GM21619 (cell line): ENCODE measurements around the gene CEBPB.
"Not testable (repeated sequence)": the region's sequence is repeated elsewhere in the genome, so short reads cannot be mapped to it uniquely, and the experiment has no call there.

Experiments
- ATAC-seq: cut with Tn5 transposase; IDR thresholded peaks from one replicate; pipeline ENCODE4 v1.9.1; 2021; ENCODE audit not compliant: unreplicated experiment

CEBPB gene

DNA sequence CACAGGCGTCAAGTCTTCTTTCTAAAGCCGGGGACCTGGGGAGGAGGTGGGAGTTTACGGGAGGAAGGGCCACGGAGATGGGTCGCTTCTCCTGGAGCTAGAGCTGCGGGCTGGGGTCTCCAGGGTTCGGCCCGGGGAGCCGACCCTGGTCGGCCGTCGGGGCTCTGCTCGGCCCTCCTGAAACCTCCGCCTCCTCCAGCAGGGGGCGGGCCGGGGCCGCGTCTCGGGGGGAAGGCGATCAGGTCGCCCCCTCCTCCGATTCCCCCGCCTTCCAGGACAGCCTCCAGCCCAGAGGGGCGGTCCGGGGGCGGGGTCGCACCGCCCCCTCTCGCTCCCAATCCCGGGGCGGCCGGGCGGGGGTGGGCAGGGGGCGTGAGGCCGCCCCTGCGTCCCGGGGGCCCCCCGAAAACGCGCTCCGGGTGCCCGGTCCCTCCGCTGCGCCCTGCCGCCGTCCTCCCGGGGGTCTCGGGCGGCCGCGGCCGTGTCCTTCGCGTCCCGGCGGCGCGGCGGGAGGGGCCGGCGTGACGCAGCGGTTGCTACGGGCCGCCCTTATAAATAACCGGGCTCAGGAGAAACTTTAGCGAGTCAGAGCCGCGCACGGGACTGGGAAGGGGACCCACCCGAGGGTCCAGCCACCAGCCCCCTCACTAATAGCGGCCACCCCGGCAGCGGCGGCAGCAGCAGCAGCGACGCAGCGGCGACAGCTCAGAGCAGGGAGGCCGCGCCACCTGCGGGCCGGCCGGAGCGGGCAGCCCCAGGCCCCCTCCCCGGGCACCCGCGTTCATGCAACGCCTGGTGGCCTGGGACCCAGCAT lies at the start of gene CEBPB:
TSS of gene CEBPB (plus strand) at position 580 of the 814 bp plus-strand sequence. CDS start at position 784, 204 bp downstream.
- ATAC-seq = peak; percentile 35

DNA sequence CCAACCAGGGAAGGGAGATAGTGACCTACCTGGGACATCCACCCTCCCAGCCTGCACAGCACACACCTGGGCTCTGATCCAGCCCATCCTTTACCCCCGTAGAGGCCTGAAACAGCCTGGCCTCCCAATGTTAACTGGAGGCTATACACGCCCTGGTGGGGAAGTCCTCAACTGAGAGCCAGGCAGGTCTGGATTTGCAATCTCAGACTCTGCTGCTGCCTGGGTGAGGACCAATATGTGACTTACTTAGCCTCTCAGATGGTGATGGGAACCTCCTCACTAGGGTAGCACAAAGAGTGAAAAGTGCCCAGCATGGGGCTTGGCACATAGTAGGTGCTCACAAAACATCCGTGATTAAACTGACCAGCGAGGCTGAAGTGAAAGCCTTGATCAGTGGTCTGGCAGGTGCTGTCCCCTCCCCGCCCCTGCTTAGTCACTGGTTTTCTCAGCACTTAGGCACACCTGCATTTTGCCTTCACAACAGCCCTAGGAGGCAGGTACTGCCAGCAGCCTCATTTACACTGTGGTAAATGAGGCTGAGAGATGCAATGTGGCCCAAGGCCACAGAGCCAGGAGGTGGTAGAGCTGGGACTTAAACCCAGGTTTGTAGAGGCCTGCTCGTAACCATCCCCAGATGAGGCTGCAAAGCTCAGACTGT lies 49.5 kb upstream of the CEBPB start:
- ATAC-seq = no peak

DNA sequence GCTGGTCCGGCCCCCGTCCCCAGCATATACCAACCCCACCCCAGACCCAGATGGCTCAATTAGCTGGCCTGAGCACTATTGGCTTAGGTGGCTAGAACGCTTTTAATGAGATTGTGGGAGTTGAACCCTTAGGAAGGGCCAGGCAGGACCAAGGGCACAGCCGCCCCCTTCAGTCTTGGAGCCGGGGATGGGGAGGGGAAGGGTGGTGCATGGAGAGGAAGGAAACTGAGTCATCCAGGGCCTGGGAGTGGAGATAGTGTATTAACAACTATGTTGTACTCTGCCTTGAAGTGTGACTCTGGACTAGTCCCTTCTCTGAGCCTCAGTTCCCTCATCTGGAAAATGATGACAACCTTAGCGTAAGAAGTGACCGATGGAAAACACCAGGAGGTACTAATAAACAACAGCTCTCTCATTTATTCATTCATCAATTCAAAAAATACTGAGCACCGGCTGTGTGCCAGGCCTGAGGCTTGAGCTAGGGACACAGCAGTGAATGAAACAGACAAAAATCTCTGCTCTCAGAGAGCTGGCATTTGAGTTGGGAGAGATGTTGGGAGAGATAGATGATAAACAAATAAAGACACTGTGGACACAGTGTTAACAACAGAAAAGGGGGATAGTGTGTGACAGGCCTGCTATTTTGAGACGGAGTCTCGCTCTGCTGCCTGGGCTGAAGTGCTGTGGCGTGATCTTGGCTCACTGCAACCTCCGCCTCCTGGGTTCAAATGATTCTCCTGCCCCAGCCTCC lies 48.6 kb upstream of the CEBPB start:
- ATAC-seq = no peak

DNA sequence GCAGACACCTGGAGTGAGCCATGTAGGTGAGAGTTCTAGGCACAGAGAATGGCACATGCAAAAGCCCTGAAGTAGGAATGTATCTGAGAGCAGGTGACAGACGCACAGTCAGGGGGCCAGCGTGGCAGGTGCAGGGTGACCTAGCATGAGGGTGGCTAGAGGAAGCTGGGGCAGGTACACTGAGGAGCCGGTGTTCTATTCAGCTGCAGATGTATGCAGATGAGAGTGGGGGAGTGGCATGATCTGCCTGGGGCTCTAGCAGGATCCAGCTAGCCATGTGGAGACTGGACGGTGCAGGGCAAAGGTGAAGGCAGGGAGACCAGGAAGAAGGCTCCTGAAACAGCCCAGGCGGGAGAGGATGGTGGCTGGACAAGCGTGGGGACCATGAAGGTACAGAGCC lies 47.8 kb upstream of the CEBPB start:
- ATAC-seq = no peak

DNA sequence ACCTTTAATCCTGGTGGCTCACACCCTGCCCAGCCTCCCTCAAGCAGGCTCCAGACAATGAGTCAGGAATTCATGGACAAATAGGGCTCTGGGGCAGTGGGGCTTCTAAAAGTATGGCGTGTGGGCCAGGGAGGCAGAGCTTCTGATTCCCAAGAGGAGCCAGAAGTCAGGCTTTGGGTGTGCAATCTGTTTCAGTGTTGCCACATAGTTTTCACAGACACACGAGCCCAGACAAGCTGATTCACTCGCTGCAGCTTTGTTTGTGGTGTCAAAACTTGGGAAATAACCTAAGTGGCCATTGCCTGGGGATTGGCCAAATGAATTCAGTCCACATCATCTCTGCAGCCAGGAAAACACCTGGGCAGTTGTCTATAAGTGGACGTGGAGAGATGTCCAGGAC lies 46.3 kb upstream of the CEBPB start:
- ATAC-seq = no peak

DNA sequence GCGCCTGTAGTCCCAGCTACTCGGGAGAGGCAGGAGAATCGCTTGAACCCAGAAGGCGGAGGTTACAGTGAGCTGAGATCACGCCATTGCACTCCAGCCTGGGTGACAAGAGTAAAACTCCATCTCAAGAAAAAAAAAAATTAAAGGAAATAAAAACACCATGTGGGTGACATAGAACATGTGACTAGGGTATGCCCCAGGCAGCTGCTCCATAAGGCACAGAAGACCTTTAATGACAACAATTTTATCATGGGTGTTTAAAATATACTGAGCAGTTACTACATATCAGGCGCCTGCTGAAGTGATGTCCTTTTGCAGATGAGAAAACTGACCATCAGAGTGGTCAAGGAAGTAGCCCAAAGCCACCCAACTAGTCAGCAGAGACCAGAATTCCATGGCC lies 45.1 kb upstream of the CEBPB start:
- no peak for ATAC-seq

DNA sequence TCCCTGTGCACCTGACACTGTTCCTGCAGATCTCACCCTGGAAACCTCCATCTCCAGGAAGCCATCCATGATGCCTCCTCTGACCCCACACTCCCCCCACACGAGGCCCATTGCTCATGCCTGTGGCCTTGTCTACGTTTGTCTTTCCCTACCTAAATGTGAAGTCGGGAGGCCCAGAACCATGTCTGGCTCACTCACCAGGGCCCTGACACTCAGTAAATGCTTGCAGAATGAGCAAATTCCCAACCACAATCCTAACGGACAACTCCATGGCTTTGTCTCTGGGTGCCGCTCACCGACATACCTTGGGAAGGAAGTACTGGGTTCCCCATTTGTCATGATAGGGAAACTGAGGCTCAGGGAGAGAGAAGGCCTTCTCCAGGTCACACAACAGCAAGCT lies 44.4 kb upstream of the CEBPB start:
- no peak for ATAC-seq

DNA sequence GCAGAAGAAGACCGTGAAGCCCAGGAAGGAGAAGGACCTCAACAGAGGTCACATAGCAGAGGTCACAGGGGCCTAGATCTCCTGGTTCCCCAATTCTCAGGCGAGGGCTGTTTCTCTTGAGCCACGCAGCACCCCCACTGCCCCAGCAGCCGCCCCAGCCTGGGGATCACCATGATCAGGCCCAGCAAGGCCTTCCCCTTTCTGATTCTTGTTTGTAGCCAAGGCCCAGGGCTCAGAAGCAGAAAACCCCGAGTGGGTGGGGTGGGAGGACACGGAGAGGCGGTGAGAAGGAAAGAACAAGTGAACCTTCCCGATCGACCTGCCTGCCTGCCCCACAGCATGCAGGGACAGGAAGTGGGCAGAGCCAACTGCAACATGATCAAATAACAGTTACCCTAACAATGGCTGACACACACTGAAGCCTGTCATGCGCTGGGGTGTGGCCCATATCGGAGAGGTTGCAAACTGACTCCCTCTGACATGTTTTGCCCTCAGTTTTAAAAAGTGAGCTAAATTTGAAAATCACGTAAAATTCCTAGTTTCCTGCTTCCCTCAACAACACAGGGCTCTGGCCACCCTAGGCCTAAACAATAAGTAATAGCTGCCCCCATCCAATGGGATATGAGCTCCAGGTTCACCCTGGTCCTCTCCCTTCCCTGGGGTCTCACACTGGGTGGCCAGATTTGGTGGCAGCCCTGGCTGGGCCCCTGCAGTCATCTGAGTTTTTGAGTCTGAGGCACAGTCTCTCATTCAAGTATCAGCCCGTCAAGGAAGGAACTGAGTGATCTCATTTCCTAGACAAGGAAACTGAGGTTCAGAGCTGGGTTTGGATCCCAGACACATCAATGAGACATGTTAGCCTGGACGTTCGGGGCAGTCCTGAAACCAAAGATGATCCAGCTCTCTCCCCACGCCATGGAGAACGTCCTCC lies 43.6 kb upstream of the CEBPB start:
- ATAC-seq = no peak

DNA sequence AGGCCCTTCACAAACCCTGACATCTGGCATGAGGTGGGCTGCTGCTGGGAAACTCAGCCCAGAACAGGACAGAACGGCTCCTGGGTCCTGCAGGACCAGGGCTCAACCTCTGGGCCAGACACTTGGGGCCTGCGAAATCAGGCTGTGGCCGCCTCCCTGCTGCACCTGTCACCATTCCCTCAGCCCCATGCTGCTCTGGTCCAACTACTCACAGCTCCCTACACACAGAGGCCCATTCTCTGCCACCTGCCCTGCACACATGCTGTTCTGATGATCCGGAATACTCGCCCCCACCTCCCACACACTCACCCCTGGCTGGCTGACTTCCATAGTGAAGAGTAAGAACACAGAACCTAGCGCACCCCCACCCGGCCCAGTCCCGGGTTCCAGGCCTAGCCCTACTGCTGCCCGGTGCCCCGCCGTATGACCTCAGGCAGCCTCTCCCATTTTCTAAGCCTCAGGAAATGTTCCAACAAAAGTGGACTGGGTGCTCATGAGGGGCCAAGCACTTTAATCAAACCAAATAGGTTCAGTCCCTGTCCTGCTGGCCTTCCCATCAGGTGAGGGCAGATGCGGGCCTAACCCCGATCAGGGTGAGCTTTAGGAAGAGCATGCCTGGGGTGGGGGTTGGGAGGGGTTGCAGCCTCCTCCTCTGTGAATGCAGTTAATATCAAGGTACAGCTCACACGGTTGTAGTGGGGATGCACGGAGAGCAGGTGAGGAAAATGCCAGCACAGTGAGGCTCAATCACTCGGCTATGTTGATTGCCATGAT lies 41.0 kb upstream of the CEBPB start:
- no peak for ATAC-seq

DNA sequence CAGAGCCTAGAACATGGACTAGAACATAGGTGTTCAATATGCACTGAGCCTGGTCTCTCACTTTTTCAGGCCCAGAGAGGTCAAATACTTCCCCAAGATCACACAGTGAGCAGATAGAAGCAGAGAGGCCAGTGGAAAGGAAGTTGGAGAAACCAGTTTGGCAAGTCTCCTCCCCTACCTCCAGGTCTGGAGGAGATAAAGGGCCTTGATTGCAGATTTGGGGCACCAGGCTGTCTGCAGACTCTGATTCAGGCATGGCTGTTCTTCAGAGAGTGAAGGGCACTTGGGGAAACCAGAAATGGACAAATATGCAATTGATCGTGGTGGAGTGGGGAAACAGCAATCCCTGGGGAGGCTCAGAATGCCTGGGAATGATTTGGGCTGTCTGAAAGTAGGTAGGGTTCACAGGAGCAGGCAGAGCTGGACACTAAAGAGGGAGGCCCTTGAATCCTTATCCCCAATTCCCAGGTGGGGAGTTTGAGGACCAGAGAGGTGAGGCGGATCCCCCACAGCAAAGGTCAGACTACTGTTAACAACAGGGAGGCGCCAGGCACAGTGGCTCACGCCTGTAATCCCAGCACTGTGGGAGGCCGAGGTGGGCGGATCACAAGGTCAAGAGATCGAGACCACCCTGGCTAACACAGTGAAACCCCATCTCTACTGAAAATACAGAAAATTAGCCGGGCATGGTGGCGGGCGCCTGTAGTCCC lies 39.4 kb upstream of the CEBPB start:
- no peak for ATAC-seq

DNA sequence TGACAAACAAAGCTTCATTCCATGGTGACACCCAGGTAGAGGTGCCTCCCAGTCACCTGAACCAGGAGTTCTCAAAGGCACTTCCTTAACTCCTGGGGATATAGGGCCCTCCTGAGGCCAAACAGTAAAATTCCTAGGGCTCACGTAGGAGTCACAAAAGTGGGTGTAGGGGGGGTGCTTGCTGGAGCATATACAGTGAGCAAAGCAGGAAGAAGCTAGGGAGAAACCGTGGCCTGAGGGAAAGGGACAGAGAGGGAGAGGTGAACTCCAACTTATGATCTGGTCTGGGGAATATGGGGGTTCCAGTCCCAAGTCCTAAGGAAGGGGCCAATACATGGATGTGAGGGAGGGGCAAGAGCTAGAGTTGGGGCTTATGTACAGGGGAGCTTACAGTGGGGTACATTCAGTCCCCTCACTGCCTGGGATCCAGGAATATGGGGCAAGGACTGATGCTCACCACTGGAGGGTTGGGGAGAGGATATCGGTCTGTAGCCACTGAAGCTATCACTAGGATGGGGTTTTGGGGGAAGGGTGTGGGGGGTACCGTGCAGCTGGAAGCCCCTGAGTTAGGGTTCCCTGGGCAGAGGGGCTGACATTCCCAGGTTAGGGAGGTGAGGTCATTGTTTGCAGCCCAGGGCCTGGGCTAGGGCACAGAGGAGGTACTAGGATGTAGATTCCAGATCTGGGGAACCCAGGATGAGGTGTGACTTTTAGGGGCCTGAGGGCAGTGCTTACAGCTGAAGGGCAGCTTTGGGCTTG lies 38.1 kb upstream of the CEBPB start:
- no peak for ATAC-seq

DNA sequence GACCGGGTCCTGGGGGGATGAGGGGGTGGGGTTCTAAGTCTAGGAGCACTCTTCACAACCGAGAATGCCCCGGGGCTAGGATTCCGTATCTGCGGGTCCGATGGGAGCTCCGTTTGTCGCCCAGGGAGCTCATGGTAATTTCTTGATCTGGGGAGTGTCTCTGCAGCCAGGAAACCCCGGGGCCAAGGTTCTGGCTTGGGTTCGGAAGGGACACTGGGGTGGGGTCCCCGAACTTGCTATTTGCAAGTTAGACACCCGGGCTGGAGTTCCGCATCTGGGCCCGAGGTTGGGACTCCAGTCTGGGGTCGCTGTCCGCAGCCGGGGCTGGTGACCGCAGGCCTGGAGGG lies 37.5 kb upstream of the CEBPB start:
- peak; percentile 6 for ATAC-seq

DNA sequence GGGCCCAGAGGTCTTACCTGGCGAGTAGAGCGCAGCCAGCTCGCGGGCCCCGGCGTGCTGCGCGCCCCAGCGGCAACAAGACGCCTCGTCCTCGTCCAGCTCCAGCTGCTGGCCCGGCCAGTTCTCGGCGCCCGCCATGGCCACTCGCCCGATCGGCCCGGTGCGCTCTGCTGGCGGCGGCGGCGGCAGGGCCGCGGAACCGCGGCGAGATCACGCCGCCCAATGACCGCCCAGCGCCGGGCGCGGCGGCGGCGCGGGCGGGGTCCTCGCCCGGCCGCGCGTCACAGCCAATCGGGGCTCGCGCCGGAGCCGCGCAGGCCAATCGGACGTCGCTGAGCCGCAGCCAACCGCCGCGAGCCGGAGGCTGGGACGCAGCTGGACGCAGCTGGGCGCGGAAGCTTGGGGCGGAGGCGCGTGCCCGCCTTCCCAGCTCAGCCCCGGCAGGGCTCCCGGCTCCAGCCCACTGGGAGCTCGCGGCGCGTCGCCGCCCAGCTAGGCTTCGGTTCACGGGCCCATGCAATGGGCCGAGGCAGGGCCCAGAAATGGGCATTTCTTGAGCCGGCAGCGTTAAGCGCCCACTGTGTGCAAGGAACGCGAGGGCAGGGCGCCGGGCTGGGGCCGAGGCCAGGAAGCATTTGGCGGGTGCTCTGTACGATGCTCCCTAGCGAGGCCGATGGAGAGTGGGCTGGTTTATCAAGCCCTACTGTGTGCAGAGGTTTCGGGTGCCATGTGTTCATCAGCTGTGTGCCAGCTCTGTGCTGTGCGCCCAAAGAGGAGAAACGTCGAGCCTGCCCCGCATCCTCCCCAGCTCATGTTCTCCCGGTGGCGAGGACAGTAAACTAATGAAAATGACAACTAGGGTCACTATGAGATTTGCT lies 36.9 kb upstream of the CEBPB start, which contains the start of gene PEDS1:
TSS of gene PEDS1 (minus strand) at position 224 of the 878 bp plus-strand sequence. CDS start at position 138, 86 bp downstream.
- ATAC-seq = peak; percentile 87

DNA sequence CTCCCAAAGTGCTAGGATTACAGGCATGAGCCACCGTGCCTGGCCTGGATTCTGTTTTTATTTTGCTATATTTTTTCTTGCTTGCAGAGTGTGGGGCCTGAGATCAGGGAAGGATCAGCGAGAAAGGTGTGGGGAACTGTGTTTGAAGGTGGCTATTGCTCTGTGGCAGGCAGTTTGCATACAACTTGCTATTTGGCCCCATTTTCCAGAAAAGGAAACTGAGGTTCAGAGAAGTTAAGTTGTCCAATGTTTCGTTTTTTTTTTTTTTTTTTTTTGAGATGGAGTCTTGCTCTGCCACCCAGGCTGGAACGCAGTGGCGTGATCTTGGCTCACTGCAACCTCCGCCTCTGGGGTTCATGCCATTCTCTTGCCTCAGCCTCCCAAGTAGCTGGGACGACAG lies 29.1 kb upstream of the CEBPB start:
- ATAC-seq = not testable (repeated sequence)

DNA sequence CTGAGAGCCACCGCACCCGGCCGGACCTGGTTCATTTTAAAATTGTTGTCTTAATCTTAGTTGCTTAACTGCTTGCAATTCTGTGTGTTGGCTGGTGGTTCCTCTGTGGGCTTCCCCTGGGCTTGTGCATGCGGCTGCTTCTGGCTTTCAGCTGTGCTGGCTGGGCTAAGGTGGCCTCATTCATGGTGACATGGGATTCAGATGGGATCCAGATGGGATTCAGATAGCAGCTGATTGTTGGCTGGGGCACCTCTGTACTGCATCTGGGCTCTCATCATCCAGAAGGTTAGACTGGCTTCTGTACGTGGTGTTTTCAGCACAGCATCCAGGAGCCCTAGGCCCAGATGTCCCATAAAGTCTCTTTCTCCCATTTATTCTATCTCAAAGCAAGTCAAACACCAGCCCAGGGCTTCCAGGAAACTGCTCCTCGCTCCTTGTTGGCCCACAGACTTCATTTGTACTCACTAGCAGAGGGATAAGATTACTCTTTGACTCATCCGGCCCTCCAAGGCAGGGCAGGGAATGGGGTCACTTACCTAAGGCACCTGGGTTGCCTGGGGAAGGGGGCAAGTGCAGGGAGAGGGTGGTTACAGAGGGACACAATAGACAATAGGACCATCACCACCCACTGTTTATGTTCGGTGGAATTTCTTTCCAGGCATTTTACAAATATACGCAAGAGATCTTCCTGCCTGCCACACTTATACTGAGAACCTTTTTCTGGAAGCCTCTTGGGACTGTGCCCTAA lies 26.9 kb upstream of the CEBPB start:
- ATAC-seq = no peak

DNA sequence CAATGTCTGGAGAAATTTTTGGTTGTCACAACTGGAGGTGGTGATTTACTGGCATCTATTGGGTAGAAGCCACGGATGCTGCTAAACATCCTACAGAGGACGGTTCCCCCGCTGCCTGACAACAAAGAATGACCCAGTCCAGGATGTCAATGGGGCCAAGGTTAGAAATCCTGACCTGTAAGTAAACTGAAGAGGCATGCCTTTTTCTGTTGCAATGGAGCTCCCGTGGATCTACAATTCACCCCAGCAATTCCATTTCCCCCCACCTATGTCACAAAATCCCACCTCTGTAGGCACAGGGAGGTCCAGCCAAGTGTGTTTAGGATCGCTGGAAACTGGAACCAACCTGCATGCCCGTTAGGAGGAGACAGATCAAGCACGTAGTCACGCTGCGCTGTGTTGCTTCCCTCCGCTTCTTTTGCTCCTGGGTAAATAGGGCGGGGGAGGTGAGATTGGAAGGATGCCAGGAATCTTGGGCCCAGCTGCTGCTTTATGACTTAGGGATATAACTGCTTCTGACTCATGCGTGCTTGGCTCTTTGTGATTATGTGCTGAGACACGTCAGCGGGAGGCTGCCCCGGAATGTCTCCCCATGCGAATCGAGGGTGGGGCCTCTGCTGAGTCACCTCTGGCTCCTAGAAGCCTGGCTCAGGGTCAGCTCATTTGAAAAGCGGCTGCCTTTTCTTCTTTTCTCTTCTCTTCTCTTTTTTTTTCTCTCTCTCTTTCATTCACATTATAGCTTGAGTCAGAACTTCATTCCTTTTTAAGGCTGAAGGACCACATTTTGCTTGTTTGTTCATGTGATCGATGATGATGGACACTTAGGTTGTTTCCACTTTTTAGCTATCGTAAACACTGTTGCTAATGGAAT lies 24.7 kb upstream of the CEBPB start:
- peak; percentile 93 for ATAC-seq
